Body of pancreas (tissue), 4 donors: Measurements from ENCODE around the gene HDAC7.

ENCODE experiments used
- POLR2A ChIP-seq, 3 donors: fragments of 450-650 bp; IDR thresholded peaks; one replicate each; pipeline ENCODE4 v1.6.1; 2016; ENCODE audit warnings: antibody characterized with exemption in 3 of 3, mild to moderate bottlenecking in 2 of 3
- TF ChIP-seq, protein P1 (sequence below), 7 experiments: fragments of 450-650 bp in 4 of 7; fragments of 200-600 bp in 3 of 7; sonication (generic) in 3 of 7; IDR thresholded peaks; one replicate each; pipeline ENCODE4 v1.5.1; 2016 to 2019; ENCODE audit warnings: antibody characterized with exemption in 7 of 7

DNA sequence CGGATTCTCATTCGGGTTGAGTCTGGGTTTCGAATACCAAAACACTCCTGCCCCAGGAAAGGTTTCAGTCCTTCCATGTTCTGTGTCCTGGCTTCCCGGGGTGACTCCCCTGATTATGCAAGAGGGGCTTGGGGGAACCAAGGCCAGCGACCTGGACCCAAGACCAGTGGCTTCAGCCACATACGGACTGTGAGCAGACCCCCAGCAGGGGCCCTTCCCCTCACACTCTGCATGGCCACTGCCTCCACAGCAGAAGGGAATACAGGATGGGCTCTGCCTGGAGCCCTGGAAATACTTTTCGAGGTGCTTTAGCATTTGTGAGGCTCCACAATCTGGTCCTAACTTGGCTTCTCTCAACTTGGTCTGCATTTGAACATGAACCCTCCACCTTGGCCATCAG lies 19.1 kb downstream of the HDAC7 start:
- TF ChIP-seq, protein P1, sequence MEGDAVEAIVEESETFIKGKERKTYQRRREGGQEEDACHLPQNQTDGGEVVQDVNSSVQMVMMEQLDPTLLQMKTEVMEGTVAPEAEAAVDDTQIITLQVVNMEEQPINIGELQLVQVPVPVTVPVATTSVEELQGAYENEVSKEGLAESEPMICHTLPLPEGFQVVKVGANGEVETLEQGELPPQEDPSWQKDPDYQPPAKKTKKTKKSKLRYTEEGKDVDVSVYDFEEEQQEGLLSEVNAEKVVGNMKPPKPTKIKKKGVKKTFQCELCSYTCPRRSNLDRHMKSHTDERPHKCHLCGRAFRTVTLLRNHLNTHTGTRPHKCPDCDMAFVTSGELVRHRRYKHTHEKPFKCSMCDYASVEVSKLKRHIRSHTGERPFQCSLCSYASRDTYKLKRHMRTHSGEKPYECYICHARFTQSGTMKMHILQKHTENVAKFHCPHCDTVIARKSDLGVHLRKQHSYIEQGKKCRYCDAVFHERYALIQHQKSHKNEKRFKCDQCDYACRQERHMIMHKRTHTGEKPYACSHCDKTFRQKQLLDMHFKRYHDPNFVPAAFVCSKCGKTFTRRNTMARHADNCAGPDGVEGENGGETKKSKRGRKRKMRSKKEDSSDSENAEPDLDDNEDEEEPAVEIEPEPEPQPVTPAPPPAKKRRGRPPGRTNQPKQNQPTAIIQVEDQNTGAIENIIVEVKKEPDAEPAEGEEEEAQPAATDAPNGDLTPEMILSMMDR (IDR thresholded peaks at IDR 0.05) = no peak
- TF ChIP-seq POLR2A (IDR thresholded peaks at IDR 0.05) = no peak
